ENCODE data around the gene CLPSL2. TPM values are rescaled to one million over a fixed set of nuclear protein-coding genes. Genes with fewer than 3 reads are reported as not detected.
A peak's percentile ranks its signal among the peaks of the same experiment; 100 is the strongest.

Gene CLPSL2
- total RNA-seq, 1 donor from 2014 or later: not detected

- Mint-ChIP-seq H3K27me3 (ENCODE audit: insufficient read depth, low read depth) (peaks cover 10% of the 10 kb centered on the region), H3K36me3 (no peaks in the 10 kb centered on the region), H3K9me3 (peaks cover 7% of the 10 kb centered on the region), H3K4me3 (no peak overlapping the region), H3K4me1 (peaks cover 38% of the 10 kb centered on the region), H3K27ac (no peak overlapping the region)
- Histone ChIP-seq H3K4me3 (no peak overlapping the region), H2AFZ (replicated peaks) (peak overlapping the region; percentile 18), H3K4me2 (no peak overlapping the region), H3K36me3 (no peaks in the 10 kb centered on the region), H3K9ac (no peak overlapping the region), H3K27me3 (no peaks in the 10 kb centered on the region), H3K4me1 (peaks cover 15% of the 10 kb centered on the region), H4K20me1 (ENCODE audit: low read depth) (no peaks in the 10 kb centered on the region), H3F3A (ENCODE audit: low read depth) (peaks cover 42% of the 10 kb centered on the region), H3K79me2 (ENCODE audit: low read depth) (no peaks in the 10 kb centered on the region), H3K27ac (no peak overlapping the region), H3K9me3 (ENCODE audit: low read depth) (no peaks in the 10 kb centered on the region)
- DNase-seq (ENCODE audit: low spot score): no peak
- TF ChIP-seq CTCF (IDR thresholded peaks at IDR 0.05) (no peak), EZH2phosphoT487 (IDR thresholded peaks at IDR 0.05) (no peak), EZH2 (IDR thresholded peaks at IDR 0.05) (no peak)
These were observed 17.0 kb upstream of the CLPSL2 start for GRCh38 chr6:35759426-35759825.

GRCh38 chr6:35765739-35766138, 10.7 kb upstream of the CLPSL2 start:
- no peaks in the 10 kb centered on the region for H4K20me1 ChIP-seq (ENCODE audit: low read depth)
- no peak for DNase-seq (ENCODE audit: low spot score)
- H3K9me3 ChIP-seq (ENCODE audit: low read depth): no peaks in the 10 kb centered on the region
- H3K36me3 Mint-ChIP-seq: no peaks in the 10 kb centered on the region
- peaks cover 2% of the 10 kb centered on the region for H3K9me3 Mint-ChIP-seq
- no peak overlapping the region for H3K9ac ChIP-seq
- H3K4me1 ChIP-seq: no peaks in the 10 kb centered on the region
- H3K27me3 ChIP-seq: no peaks in the 10 kb centered on the region
- peaks cover 13% of the 10 kb centered on the region for H3K4me1 Mint-ChIP-seq
- H3K4me3 ChIP-seq: no peak overlapping the region
- H3K27ac ChIP-seq: no peak overlapping the region
- H3K4me2 ChIP-seq: no peak overlapping the region
- no peak for TF ChIP-seq EZH2 (IDR thresholded peaks at IDR 0.05)
- no peak for TF ChIP-seq CTCF (IDR thresholded peaks at IDR 0.05)
- TF ChIP-seq EZH2phosphoT487 (IDR thresholded peaks at IDR 0.05): no peak
- peak overlapping the region; percentile 51 for H3K4me3 Mint-ChIP-seq
- no peaks in the 10 kb centered on the region for H3K36me3 ChIP-seq
- no peak overlapping the region for H2AFZ ChIP-seq (replicated peaks)
- H3F3A ChIP-seq (ENCODE audit: low read depth): peaks cover 26% of the 10 kb centered on the region
- no peak overlapping the region for H3K27ac Mint-ChIP-seq
- H3K79me2 ChIP-seq (ENCODE audit: low read depth): no peaks in the 10 kb centered on the region
- peaks cover 19% of the 10 kb centered on the region for H3K27me3 Mint-ChIP-seq (ENCODE audit: insufficient read depth, low read depth)

GRCh38 chr6:35769211-35769610, 7.2 kb upstream of the CLPSL2 start:
- Histone ChIP-seq H3K79me2 (ENCODE audit: low read depth) (no peaks in the 10 kb centered on the region), H2AFZ (replicated peaks) (no peak overlapping the region), H3F3A (ENCODE audit: low read depth) (peaks cover 12% of the 10 kb centered on the region), H3K36me3 (no peaks in the 10 kb centered on the region), H3K27ac (no peak overlapping the region), H3K9me3 (ENCODE audit: low read depth) (no peaks in the 10 kb centered on the region), H3K27me3 (no peaks in the 10 kb centered on the region), H3K4me1 (no peaks in the 10 kb centered on the region), H3K9ac (no peak overlapping the region), H3K4me3 (no peak overlapping the region), H3K4me2 (no peak overlapping the region), H4K20me1 (ENCODE audit: low read depth) (no peaks in the 10 kb centered on the region)
- Mint-ChIP-seq H3K27ac (no peak overlapping the region), H3K36me3 (no peaks in the 10 kb centered on the region), H3K4me1 (peaks cover 4% of the 10 kb centered on the region), H3K4me3 (no peak overlapping the region), H3K9me3 (peaks cover 2% of the 10 kb centered on the region), H3K27me3 (ENCODE audit: insufficient read depth, low read depth) (peaks cover 16% of the 10 kb centered on the region)
- no peak for DNase-seq (ENCODE audit: low spot score)
- TF ChIP-seq CTCF (IDR thresholded peaks at IDR 0.05) (no peak), EZH2phosphoT487 (IDR thresholded peaks at IDR 0.05) (no peak), EZH2 (IDR thresholded peaks at IDR 0.05) (no peak)

GRCh38 chr6:35771343-35771627, 5.1 kb upstream of the CLPSL2 start:
- Histone ChIP-seq H3K79me2 (ENCODE audit: low read depth) (no peaks in the 10 kb centered on the region), H3F3A (ENCODE audit: low read depth) (peaks cover 12% of the 10 kb centered on the region), H3K27me3 (peaks cover 8% of the 10 kb centered on the region), H3K36me3 (no peaks in the 10 kb centered on the region), H3K27ac (no peak overlapping the region), H4K20me1 (ENCODE audit: low read depth) (no peaks in the 10 kb centered on the region), H3K4me2 (no peak overlapping the region), H2AFZ (replicated peaks) (no peak overlapping the region), H3K9me3 (ENCODE audit: low read depth) (no peaks in the 10 kb centered on the region), H3K4me1 (no peaks in the 10 kb centered on the region), H3K9ac (no peak overlapping the region), H3K4me3 (no peak overlapping the region)
- Mint-ChIP-seq H3K4me3 (no peak overlapping the region), H3K27me3 (ENCODE audit: insufficient read depth, low read depth) (peaks cover 10% of the 10 kb centered on the region), H3K27ac (no peak overlapping the region), H3K4me1 (peaks cover 2% of the 10 kb centered on the region), H3K36me3 (no peaks in the 10 kb centered on the region), H3K9me3 (no peaks in the 10 kb centered on the region)
- TF ChIP-seq CTCF (IDR thresholded peaks at IDR 0.05) (no peak), EZH2 (IDR thresholded peaks at IDR 0.05) (no peak), EZH2phosphoT487 (IDR thresholded peaks at IDR 0.05) (no peak)
- DNase-seq (ENCODE audit: low spot score): no peak

Measured in neural progenitor cell (in vitro differentiated cells).